Measurements from ENCODE around the gene TRPV5.

- TF ChIP-seq MAX (IDR thresholded peaks at IDR 0.05) (no peak), YY1 (IDR thresholded peaks at IDR 0.05) (no peak), HNF4G (IDR thresholded peaks at IDR 0.05) (no peak), CTCF (IDR thresholded peaks at IDR 0.05; ENCODE audit: low read depth, low read length, missing input control) (no peak), ATF3 (IDR thresholded peaks at IDR 0.05) (no peak), EGR1 (IDR thresholded peaks at IDR 0.05; ENCODE audit: low read depth in 2 of 2) (no peak), ZBTB33 (IDR thresholded peaks at IDR 0.05) (no peak), TAF1 (conservative IDR thresholded peaks at IDR 0.05) (no peak), RAD21 (IDR thresholded peaks at IDR 0.05) (no peak), NR2F2 (IDR thresholded peaks at IDR 0.05) (no peak), GABPA (IDR thresholded peaks at IDR 0.05 in 1 of 2, conservative IDR thresholded peaks at IDR 0.05 in 1 of 2) (no peak), RXRA (IDR thresholded peaks at IDR 0.05) (no peak), FOXA1 (IDR thresholded peaks at IDR 0.05) (no peak)
Measured at GRCh38 chr7:142919656-142920055, 13.9 kb downstream of the TRPV5 start.

All from liver (tissue), 3 donors.